BE2C (cell line): Measurements from ENCODE around the gene PLCB1.

Experiments
- DNase-seq: peaks from one replicate; pipeline ENCODE4 v3.0.0-alpha.2; 2020
- H3K27me3 ChIP-seq: fragments of 250-450 bp; sonication (Bioruptor Pico); 2 replicates; pipeline ENCODE4 v1.5.1; 2020; ENCODE audit warnings: mild to moderate bottlenecking
- H3K36me3 ChIP-seq: fragments of 250-450 bp; sonication (Bioruptor Pico); 2 replicates; pipeline ENCODE4 v1.5.1; 2020; ENCODE audit warnings: mild to moderate bottlenecking
- H3K4me1 ChIP-seq: fragments of 250-450 bp; sonication (Bioruptor Pico); 2 replicates; pipeline ENCODE4 v1.5.1; 2020
- H3K4me3 ChIP-seq: 2 replicates; pipeline ENCODE4 v1.5.1; 2011; ENCODE audit warnings: low read depth, low read length
- H3K9me3 ChIP-seq: fragments of 250-450 bp; sonication (Bioruptor Pico); 2 replicates; pipeline ENCODE4 v1.5.1; 2020
- TF ChIP-seq, protein P1 (sequence below): IDR thresholded peaks from 2 replicates; pipeline ENCODE4 v1.5.1; 2012; ENCODE audit warnings: mild to moderate bottlenecking, low read depth, low read length

The PLCB1 gene

DNA sequence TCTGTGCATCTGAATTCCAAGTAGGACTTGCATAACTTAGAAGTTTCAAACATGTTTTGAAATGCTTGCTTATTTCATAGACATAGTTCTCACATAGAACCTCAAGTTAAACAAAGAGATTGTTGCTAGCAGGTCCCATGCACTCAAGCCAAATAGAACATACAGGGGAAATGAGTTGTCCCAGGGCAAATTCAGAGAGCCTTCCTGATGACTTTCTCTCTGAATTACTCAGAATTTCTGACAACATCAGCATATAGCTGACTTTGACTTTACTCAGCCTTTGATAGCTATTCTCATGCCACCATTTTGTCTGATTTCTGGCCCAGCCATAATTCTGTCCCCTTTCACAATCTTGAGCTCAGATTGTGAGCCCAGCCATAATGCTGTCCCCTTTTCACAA lies 603.6 kb downstream of the PLCB1 start:
- H3K27me3 ChIP-seq = no peaks in the 10 kb centered on the region
- peaks cover 11% of the 10 kb centered on the region for H3K36me3 ChIP-seq
- H3K9me3 ChIP-seq = no peaks in the 10 kb centered on the region
- DNase-seq = no peak
- TF ChIP-seq, protein P1, sequence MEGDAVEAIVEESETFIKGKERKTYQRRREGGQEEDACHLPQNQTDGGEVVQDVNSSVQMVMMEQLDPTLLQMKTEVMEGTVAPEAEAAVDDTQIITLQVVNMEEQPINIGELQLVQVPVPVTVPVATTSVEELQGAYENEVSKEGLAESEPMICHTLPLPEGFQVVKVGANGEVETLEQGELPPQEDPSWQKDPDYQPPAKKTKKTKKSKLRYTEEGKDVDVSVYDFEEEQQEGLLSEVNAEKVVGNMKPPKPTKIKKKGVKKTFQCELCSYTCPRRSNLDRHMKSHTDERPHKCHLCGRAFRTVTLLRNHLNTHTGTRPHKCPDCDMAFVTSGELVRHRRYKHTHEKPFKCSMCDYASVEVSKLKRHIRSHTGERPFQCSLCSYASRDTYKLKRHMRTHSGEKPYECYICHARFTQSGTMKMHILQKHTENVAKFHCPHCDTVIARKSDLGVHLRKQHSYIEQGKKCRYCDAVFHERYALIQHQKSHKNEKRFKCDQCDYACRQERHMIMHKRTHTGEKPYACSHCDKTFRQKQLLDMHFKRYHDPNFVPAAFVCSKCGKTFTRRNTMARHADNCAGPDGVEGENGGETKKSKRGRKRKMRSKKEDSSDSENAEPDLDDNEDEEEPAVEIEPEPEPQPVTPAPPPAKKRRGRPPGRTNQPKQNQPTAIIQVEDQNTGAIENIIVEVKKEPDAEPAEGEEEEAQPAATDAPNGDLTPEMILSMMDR = no peak
- no peak overlapping the region for H3K4me3 ChIP-seq
- no peaks in the 10 kb centered on the region for H3K4me1 ChIP-seq

GRCh38 chr20:8740265-8740664 lies 608.2 kb downstream of the PLCB1 start:
- TF ChIP-seq, protein P1 = no peak
- Histone ChIP-seq H3K4me3 (no peak overlapping the region), H3K27me3 (no peaks in the 10 kb centered on the region), H3K9me3 (no peaks in the 10 kb centered on the region), H3K4me1 (no peaks in the 10 kb centered on the region), H3K36me3 (peaks cover 15% of the 10 kb centered on the region)
- DNase-seq = no peak

- TF ChIP-seq, protein P1 = no peak
- DNase-seq = no peak
Measured at GRCh38 chr20:8744228-8744844, 612.3 kb downstream of the PLCB1 start.

DNA sequence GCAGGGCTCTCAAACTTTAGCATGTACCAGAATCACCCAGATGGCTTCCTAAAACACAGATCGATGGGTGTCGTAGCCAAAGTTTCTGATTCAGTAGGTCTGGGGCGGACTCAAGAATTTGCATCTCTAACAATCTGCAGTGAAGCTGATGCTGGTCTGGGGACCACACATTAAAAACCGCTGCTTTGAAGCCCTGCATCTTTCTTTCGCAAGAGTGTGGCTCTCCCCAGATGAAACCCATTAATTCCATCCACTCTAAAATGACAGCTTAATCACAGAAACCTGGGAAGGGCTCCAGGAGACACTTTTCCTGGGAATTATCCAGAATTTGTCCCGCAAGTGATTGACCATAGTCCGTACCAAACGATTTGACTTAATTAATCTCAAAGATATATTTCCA lies 617.0 kb downstream of the PLCB1 start:
- DNase-seq = no peak
- TF ChIP-seq, protein P1 = no peak
- Histone ChIP-seq H3K4me1 (no peaks in the 10 kb centered on the region), H3K4me3 (no peak overlapping the region), H3K36me3 (no peaks in the 10 kb centered on the region), H3K27me3 (no peaks in the 10 kb centered on the region), H3K9me3 (no peaks in the 10 kb centered on the region)

More at GRCh38 chr20:8744228-8744844, 612.3 kb downstream of the PLCB1 start:
- Histone ChIP-seq H3K4me3 (no peak overlapping the region), H3K9me3 (no peaks in the 10 kb centered on the region), H3K36me3 (peaks cover 4% of the 10 kb centered on the region), H3K4me1 (no peaks in the 10 kb centered on the region), H3K27me3 (no peaks in the 10 kb centered on the region)

- H3K36me3 ChIP-seq = no peaks in the 10 kb centered on the region
- peaks cover 3% of the 10 kb centered on the region; the same call in 1 of the 2 replicates for H3K4me1 ChIP-seq
- no peaks in the 10 kb centered on the region for H3K9me3 ChIP-seq
- no peaks in the 10 kb centered on the region for H3K27me3 ChIP-seq
- TF ChIP-seq, protein P1 = no peak
- H3K4me3 ChIP-seq = no peak overlapping the region
- no peak for DNase-seq
Measured at GRCh38 chr20:8749986-8750385, 617.9 kb downstream of the PLCB1 start.

DNA sequence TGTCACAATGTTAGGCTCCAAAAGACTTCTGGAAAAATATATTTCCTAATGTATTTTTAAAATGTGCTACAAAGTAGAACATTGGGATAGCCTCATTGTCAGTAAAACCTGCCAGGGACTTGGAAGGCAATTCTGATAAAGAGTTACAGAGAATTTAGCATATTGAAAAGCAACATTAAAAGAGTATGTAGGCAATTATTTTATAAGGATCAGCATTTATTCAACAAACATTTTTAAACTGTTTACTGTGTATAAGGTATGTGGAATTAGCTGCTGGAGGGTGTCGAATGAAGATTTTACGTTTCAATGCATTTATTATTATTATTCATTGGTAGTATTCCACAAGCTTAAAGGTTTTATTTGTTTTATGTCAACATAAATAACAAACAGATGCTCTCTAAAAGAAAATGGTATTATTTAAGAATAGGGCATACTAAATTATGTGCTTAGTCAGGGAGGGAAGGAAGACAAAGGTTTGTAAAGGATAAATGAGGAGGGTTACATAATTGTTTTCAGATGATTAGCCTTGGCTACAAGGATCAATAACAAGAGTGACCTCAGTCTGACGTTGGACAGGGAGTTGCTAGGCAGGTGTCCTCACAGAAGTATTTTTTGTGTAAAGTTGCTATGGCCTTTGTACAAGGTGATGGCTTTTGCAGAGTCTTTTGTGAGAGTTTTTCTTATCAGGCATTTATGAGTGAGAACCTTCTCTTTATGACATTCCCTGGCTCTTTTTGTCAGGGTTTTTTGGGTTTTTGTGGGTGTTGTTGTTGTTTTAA lies 623.5 kb downstream of the PLCB1 start:
- TF ChIP-seq, protein P1 = no peak
- DNase-seq = no peak

More for the DNA sequence above, 623.5 kb downstream of the PLCB1 start:
- H3K9me3 ChIP-seq = no peaks in the 10 kb centered on the region
- peaks cover 2% of the 10 kb centered on the region; the same call in 1 of the 2 replicates for H3K36me3 ChIP-seq
- peaks cover 8% of the 10 kb centered on the region; the same call in 1 of the 2 replicates for H3K4me1 ChIP-seq
- no peaks in the 10 kb centered on the region for H3K27me3 ChIP-seq
- no peak overlapping the region for H3K4me3 ChIP-seq
